SU-DHL-6 (cell line): ENCODE data around the gene MYL3.

Experiments used
- EZH2phosphoT487 ChIP-seq: fragments of 200-600 bp; sonication (generic), shearing (Covaris generic); conservative IDR thresholded peaks from 2 replicates; pipeline ENCODE4 v1.6.1; 2018; ENCODE audit warnings: mild to moderate bottlenecking, antibody characterized with exemption, low read length, moderate library complexity, mixed read lengths
- TF ChIP-seq, protein P1 (sequence below): fragments of 200-600 bp; sonication (generic); IDR thresholded peaks from one replicate; pipeline ENCODE4 v1.5.1; 2017; ENCODE audit warnings: antibody characterized with exemption, mild to moderate bottlenecking, low read length, moderate library complexity; ENCODE audit not compliant: insufficient read depth, poor library complexity, severe bottlenecking

- TF ChIP-seq EZH2phosphoT487 = no peak
- TF ChIP-seq, protein P1, sequence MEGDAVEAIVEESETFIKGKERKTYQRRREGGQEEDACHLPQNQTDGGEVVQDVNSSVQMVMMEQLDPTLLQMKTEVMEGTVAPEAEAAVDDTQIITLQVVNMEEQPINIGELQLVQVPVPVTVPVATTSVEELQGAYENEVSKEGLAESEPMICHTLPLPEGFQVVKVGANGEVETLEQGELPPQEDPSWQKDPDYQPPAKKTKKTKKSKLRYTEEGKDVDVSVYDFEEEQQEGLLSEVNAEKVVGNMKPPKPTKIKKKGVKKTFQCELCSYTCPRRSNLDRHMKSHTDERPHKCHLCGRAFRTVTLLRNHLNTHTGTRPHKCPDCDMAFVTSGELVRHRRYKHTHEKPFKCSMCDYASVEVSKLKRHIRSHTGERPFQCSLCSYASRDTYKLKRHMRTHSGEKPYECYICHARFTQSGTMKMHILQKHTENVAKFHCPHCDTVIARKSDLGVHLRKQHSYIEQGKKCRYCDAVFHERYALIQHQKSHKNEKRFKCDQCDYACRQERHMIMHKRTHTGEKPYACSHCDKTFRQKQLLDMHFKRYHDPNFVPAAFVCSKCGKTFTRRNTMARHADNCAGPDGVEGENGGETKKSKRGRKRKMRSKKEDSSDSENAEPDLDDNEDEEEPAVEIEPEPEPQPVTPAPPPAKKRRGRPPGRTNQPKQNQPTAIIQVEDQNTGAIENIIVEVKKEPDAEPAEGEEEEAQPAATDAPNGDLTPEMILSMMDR = no peak
Measured at GRCh38 chr3:46907960-46908293, 44.7 kb upstream of the MYL3 start.
